Activated effector memory CD4-positive, alpha-beta T cell treated with anti-CD3 and anti-CD28 coated beads, Interleukin-2, amount 50 U/mL, for 16 hours (primary cell): Measurements from ENCODE around the gene CTRL.
"Not testable (repeated sequence)": the region's sequence is repeated elsewhere in the genome, so short reads cannot be mapped to it uniquely, and the experiment has no call there.

Experiments used
- DNase-seq: peaks from one replicate; pipeline ENCODE4 v3.0.0-alpha.2; 2020

Gene CTRL

GRCh38 chr16:67940446-67941089 is 8.9 kb upstream of the CTRL start:
- no peak for DNase-seq

GRCh38 chr16:67939507-67940445 is 8.1 kb upstream of the CTRL start:
- DNase-seq = peak; percentile 78

- DNase-seq = not testable (repeated sequence)
Measured at GRCh38 chr16:67937713-67938112, 6.1 kb upstream of the CTRL start.

GRCh38 chr16:67936880-67937605 is 5.4 kb upstream of the CTRL start:
- peak; percentile 90 for DNase-seq

- DNase-seq = no peak
Measured at GRCh38 chr16:67936124-67936879, 4.6 kb upstream of the CTRL start, which contains the start of gene PSMB10. PSMB10 (minus strand) TSS chr16:67936850; CDS start chr16:67936749, 101 bp downstream.

- DNase-seq = peak; percentile 98
Measured at GRCh38 chr16:67935402-67936123, 3.9 kb upstream of the CTRL start.

GRCh38 chr16:67935101-67935401 is 3.4 kb upstream of the CTRL start:
- DNase-seq = no peak

- no peak for DNase-seq
Measured at GRCh38 chr16:67934306-67935100, 2.8 kb upstream of the CTRL start.

- DNase-seq = no peak
Measured at GRCh38 chr16:67933805-67934204, 2.1 kb upstream of the CTRL start.

- no peak for DNase-seq
Measured at GRCh38 chr16:67932462-67932840, 789 bp upstream of the CTRL start.

- DNase-seq = no peak
Measured at GRCh38 chr16:67930678-67931211, 917 bp downstream of the CTRL start.

- no peak for DNase-seq
Measured at GRCh38 chr16:67930191-67930590, 1.5 kb downstream of the CTRL start.

- peak; percentile 91 for DNase-seq
Measured at GRCh38 chr16:67928561-67929364, 2.9 kb downstream of the CTRL start.

GRCh38 chr16:67928147-67928546 is 3.5 kb downstream of the CTRL start:
- no peak for DNase-seq

GRCh38 chr16:67927131-67927941 is 4.3 kb downstream of the CTRL start:
- no peak for DNase-seq

- no peak for DNase-seq
Measured at GRCh38 chr16:67926181-67926750, 5.4 kb downstream of the CTRL start.

- DNase-seq = no peak
Measured at GRCh38 chr16:67924140-67924906, 7.3 kb downstream of the CTRL start.
